Large intestine (tissue), 12 donors: ENCODE measurements around the gene CAMLG. TPM values are rescaled to one million over a fixed set of nuclear protein-coding genes. Genes with fewer than 3 reads are reported as not detected.
"Not testable (repeated sequence)": the region's sequence is repeated elsewhere in the genome, so short reads cannot be mapped to it uniquely, and the experiment has no call there.

Source experiments
- DNase-seq, 2 donors: peaks; one replicate each; pipeline versions ENCODE4 v3.0.0 to v3.0.0-alpha.2; 2013
- H3K27ac ChIP-seq: one replicate; pipeline ENCODE4 v1.5.1; 2013; ENCODE audit warnings: low read length
- H3K27me3 ChIP-seq: 2 replicates; pipeline ENCODE4 v1.6.1; 2013; ENCODE audit warnings: low read length; ENCODE audit not compliant: control insufficient read depth, insufficient read depth
- H3K36me3 ChIP-seq: 2 replicates; pipeline ENCODE4 v1.6.1; 2013; ENCODE audit warnings: low read length; ENCODE audit not compliant: control insufficient read depth, insufficient read depth
- H3K4me1 ChIP-seq: one replicate; pipeline ENCODE4 v1.6.1; 2013; ENCODE audit warnings: low read length; ENCODE audit not compliant: control insufficient read depth, insufficient read depth
- H3K4me3 ChIP-seq: one replicate; pipeline ENCODE4 v1.5.1; 2013; ENCODE audit warnings: low read length
- H3K9me3 ChIP-seq: one replicate; pipeline ENCODE4 v1.6.1; 2013; ENCODE audit warnings: mild to moderate bottlenecking, low read depth, low read length, moderate library complexity; ENCODE audit not compliant: control insufficient read depth
- WGBS: methylation state at CpG from one replicate; pipeline ENCODE4 v1.1.5; 2013; ENCODE audit warnings: low lambda C conversion rate; ENCODE audit not compliant: insufficient coverage; 5-methylcytosine and 5-hydroxymethylcytosine counted together
- long read RNA-seq, 11 donors: transcript quantifications; one replicate each; lab custom pipeline, GENCODE V29; 2026
- polyA plus RNA-seq: library from polyadenylated mRNA; unstranded; fragments of 120-200 nt; gene quantifications from one replicate; pipeline ENCODE4 v1.2.1, GENCODE V29; 2013

The CAMLG gene
- 48.2 TPM for polyA plus RNA-seq
- long read RNA-seq, donor 1, transcript CAMLG-202 (3 exons, 895 nt) = minor isoform, 5 of 32 reads
- long read RNA-seq, donor 1, transcript CAMLG-201 (4 exons, 2,221 nt) = major isoform, 21 of 32 reads
- long read RNA-seq, donor 1, partial matches to known transcripts = 6 of 32 reads
- long read RNA-seq, donor 1, other reads (novel, unspliced or antisense) = 0 of 32 reads
- long read RNA-seq, donor 2, transcript CAMLG-201 (4 exons, 2,221 nt) = major isoform, 27 of 51 reads
- long read RNA-seq, donor 2, transcript CAMLG-202 (3 exons, 895 nt) = minor isoform, 6 of 51 reads
- long read RNA-seq, donor 2, partial matches to known transcripts = 18 of 51 reads
- long read RNA-seq, donor 2, other reads (novel, unspliced or antisense) = 0 of 51 reads
- long read RNA-seq, donor 3, transcript CAMLG-202 (3 exons, 895 nt) = minor isoform, 10 of 90 reads
- long read RNA-seq, donor 3, transcript CAMLG-201 (4 exons, 2,221 nt) = major isoform, 28 of 90 reads
- long read RNA-seq, donor 3, partial matches to known transcripts = 45 of 90 reads
- long read RNA-seq, donor 3, other reads (novel, unspliced or antisense) = 7 of 90 reads
- long read RNA-seq, donor 4, partial matches to known transcripts = 0 of 2 reads
- long read RNA-seq, donor 4, other reads (novel, unspliced or antisense) = 0 of 2 reads
- long read RNA-seq, donor 5, transcript CAMLG-201 (4 exons, 2,221 nt) = major isoform, 10 of 23 reads
- long read RNA-seq, donor 5, partial matches to known transcripts = 10 of 23 reads
- long read RNA-seq, donor 5, other reads (novel, unspliced or antisense) = 0 of 23 reads
- long read RNA-seq, donor 6, transcript CAMLG-201 (4 exons, 2,221 nt) = major isoform, 23 of 45 reads
- long read RNA-seq, donor 6, partial matches to known transcripts = 12 of 45 reads
- long read RNA-seq, donor 6, other reads (novel, unspliced or antisense) = 6 of 45 reads
- long read RNA-seq, donor 7, transcript CAMLG-202 (3 exons, 895 nt) = major isoform, 9 of 18 reads
- long read RNA-seq, donor 7, transcript CAMLG-201 (4 exons, 2,221 nt) = major isoform, 9 of 18 reads
- long read RNA-seq, donor 7, partial matches to known transcripts = 0 of 18 reads
- long read RNA-seq, donor 7, other reads (novel, unspliced or antisense) = 0 of 18 reads
- long read RNA-seq, donor 8, transcript CAMLG-202 (3 exons, 895 nt) = minor isoform, 10 of 69 reads
- long read RNA-seq, donor 8, transcript CAMLG-201 (4 exons, 2,221 nt) = major isoform, 24 of 69 reads
- long read RNA-seq, donor 8, partial matches to known transcripts = 27 of 69 reads
- long read RNA-seq, donor 8, other reads (novel, unspliced or antisense) = 8 of 69 reads
- long read RNA-seq, donor 9, transcript CAMLG-201 (4 exons, 2,221 nt) = major isoform, 13 of 46 reads
- long read RNA-seq, donor 9, transcript CAMLG-202 (3 exons, 895 nt) = minor isoform, 6 of 46 reads
- long read RNA-seq, donor 9, partial matches to known transcripts = 20 of 46 reads
- long read RNA-seq, donor 9, other reads (novel, unspliced or antisense) = 7 of 46 reads
- long read RNA-seq, donor 10, transcript CAMLG-201 (4 exons, 2,221 nt) = major isoform, 22 of 49 reads
- long read RNA-seq, donor 10, transcript CAMLG-202 (3 exons, 895 nt) = minor isoform, 11 of 49 reads
- long read RNA-seq, donor 10, partial matches to known transcripts = 8 of 49 reads
- long read RNA-seq, donor 10, other reads (novel, unspliced or antisense) = 8 of 49 reads
- long read RNA-seq, donor 11, transcript CAMLG-201 (4 exons, 2,221 nt) = major isoform, 24 of 43 reads
- long read RNA-seq, donor 11, partial matches to known transcripts = 9 of 43 reads
- long read RNA-seq, donor 11, other reads (novel, unspliced or antisense) = 8 of 43 reads

DNA sequence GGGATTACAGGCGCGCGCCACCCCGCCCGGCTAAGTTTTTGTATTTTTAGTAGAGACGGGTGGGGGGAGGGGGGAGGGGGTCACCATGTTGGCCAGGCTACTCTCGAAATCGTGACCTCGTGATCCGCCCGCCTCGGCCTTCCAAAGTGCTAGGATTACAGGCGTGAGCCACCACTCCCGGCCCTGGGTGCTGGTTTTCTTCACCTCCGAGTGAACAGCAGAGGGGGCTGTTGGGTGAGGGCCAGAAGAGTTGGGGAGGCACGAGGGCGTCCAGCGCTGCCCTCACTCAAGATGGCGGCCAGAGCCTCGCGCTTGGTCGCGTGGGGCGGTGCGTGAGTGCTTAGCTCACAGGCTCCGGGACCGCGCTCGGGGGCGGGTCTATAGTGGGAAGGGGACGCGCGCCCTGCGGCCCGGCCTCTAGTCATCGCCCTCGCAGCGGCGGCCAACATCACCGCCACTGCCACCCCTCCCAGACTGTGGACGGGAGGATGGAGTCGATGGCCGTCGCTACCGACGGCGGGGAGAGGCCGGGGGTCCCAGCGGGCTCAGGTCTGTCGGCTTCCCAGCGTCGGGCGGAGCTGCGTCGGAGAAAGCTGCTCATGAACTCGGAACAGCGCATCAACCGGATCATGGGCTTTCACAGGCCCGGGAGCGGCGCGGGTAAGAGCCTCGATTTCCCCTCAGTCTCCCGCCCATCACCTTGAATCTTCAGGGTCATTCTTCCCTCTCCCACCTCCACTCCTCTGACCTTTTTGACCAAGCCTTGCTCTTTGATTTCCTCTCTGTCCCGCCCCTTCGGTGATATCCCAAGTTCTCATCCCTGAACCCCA lies at the start of gene CAMLG:
Gene CAMLG, plus strand, starts transcription at position 416 of the 830 bp plus-strand sequence. Its CDS starts 73 bp downstream, at position 489.
- peak within 1 kb of the TSS; percentile 95 for H3K27ac ChIP-seq
- no peaks in the 10 kb centered on the region for H3K27me3 ChIP-seq
- no CpG with 5 or more reads among the region's 66 CpGs for WGBS
- peaks cover 13% of the 10 kb centered on the region for H3K36me3 ChIP-seq
- peak within 1 kb of the TSS; percentile 98 for H3K4me3 ChIP-seq
- DNase-seq = peak; percentile 99
- peaks cover 16% of the 10 kb centered on the region for H3K4me1 ChIP-seq
- peaks cover 2% of the 10 kb centered on the region for H3K9me3 ChIP-seq

- peaks cover 67% of the 10 kb centered on the region for H3K36me3 ChIP-seq
These were observed 48.2 kb upstream of the CAMLG start for GRCh38 chr5:134690144-134690543.

GRCh38 chr5:134692722-134693121 lies 45.6 kb upstream of the CAMLG start:
- no peak overlapping the region for H3K27ac ChIP-seq
- DNase-seq = no peak
- no peaks in the 10 kb centered on the region for H3K27me3 ChIP-seq
- H3K4me3 ChIP-seq = no peak overlapping the region
- H3K4me1 ChIP-seq = no peaks in the 10 kb centered on the region
- no peaks in the 10 kb centered on the region for H3K9me3 ChIP-seq
- peaks cover 63% of the 10 kb centered on the region for H3K36me3 ChIP-seq

More at GRCh38 chr5:134690144-134690543, 48.2 kb upstream of the CAMLG start:
- no CpG with 5 or more reads among the region's 8 CpGs for WGBS
- H3K4me3 ChIP-seq, H3K27ac ChIP-seq, H3K4me1 ChIP-seq, DNase-seq, H3K27me3 ChIP-seq, H3K9me3 ChIP-seq: not testable (repeated sequence)

DNA sequence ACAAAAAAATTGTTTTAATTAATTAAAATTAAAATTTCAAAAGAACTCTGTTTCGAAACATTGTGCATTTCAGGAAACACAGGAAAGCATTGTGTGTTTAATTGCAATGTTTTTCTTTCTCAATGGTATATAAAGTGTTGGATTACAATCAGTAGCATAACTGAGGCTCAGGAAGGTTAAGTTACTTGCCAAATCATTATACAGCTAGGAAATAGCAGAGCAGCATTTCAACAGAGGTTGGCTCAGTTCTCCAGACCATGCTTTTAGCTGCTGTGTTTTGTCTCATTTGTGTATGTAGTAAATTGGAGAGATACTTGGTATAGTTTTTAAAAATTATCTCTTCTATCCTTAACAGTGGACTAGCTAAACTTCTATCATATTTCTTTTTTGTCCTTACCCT lies 30.0 kb upstream of the CAMLG start:
- Histone ChIP-seq H3K27me3 (no peaks in the 10 kb centered on the region), H3K4me3 (no peak overlapping the region), H3K27ac (no peak overlapping the region), H3K4me1 (no peaks in the 10 kb centered on the region), H3K36me3 (peaks cover 73% of the 10 kb centered on the region), H3K9me3 (no peaks in the 10 kb centered on the region)
- no peak for DNase-seq
- 100% methylated on average over 1 of the region's 1 CpG for WGBS

DNA sequence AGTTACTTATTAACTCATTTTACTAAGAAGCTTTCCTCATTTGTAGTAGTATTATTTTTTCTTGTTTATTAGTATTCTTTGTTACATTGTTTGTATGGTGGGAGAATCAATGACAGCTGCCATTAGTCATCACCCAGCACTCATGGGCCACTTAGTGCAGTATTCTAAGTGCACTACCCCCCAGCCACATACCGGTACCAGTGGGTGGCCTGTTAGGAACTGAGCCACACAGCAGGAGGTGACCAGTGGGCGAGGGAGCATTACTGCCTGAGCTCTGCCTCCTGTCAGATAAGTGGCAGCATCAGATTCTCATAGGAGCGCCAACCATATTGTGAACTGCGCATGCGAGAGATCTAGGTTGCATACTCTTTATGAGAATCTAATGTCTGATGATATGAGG lies 24.2 kb upstream of the CAMLG start:
- H3K27me3 ChIP-seq = no peaks in the 10 kb centered on the region
- peaks cover 69% of the 10 kb centered on the region for H3K36me3 ChIP-seq
- no peak for DNase-seq
- H3K27ac ChIP-seq = no peak overlapping the region
- WGBS = no CpG with 5 or more reads among the region's 5 CpGs
- H3K4me3 ChIP-seq = no peak overlapping the region
- H3K4me1 ChIP-seq = no peaks in the 10 kb centered on the region
- no peaks in the 10 kb centered on the region for H3K9me3 ChIP-seq

DNA sequence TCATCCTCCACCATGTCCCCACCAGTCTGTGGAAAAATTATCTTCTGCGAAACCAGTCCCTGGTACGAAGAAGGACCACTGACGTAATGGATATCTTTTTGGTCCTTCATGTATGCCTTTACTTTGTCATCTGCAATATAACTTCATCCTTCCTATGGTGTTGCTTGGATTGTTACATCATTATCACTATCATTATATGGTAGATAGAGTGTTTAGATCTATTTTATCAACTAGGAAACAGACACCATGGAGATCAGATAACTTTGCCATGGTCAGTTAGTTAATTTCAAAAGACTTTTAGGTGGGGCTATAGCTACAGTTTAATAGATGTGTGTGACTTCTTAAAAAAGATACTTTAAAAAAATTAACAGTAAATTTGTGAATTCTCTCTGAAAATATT lies 23.8 kb upstream of the CAMLG start:
- Histone ChIP-seq H3K9me3 (no peaks in the 10 kb centered on the region), H3K36me3 (peaks cover 74% of the 10 kb centered on the region), H3K4me1 (no peaks in the 10 kb centered on the region), H3K27ac (no peak overlapping the region), H3K4me3 (no peak overlapping the region), H3K27me3 (no peaks in the 10 kb centered on the region)
- DNase-seq = no peak
- 94% methylated on average over 3 of the region's 3 CpGs for WGBS

DNA sequence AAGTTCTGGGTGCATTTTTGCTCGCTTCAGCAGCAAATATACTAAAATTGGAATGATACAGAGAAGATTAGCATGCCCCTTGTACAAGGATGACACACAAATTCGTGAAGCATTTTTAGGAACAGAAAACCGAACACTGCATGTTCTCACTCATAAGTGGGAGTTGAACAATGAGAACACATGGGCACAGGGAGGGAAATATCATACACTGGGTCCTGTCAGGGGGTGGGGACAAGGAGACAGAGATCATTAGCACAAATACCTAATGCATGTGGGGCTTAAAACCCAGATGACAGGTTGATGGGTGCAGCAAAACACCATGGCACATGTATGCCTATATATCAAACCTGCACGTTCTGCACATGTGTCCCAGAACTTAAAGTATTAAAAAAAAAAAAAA lies 22.9 kb upstream of the CAMLG start:
- H3K4me1 ChIP-seq, H3K4me3 ChIP-seq, DNase-seq, H3K9me3 ChIP-seq, H3K27me3 ChIP-seq, H3K27ac ChIP-seq: not testable (repeated sequence)
- peaks cover 68% of the 10 kb centered on the region for H3K36me3 ChIP-seq
- 100% methylated on average over 3 of the region's 4 CpGs for WGBS

DNA sequence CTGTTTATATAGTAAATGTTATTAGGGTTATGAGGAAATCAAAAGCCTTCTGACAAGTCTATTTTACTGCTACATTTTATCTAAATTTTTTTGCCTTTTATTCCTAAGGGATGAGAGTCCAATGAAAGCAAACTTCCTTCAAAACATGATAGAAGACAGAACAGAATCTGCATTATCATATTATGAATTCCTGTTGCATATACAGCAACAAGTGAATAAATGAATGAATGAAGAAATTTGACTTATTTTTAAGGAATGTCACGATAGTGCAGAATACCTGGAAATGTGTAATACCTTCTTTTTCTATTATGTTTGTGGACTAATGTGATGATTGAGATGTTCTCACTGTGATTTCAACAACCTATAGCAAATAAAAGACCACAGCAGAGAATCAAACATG lies 13.5 kb upstream of the CAMLG start:
- H3K4me3 ChIP-seq = no peak overlapping the region
- no peak overlapping the region for H3K27ac ChIP-seq
- H3K36me3 ChIP-seq = peaks cover 32% of the 10 kb centered on the region
- H3K4me1 ChIP-seq = no peaks in the 10 kb centered on the region
- no CpG with 5 or more reads among the region's 1 CpG for WGBS
- H3K27me3 ChIP-seq = no peaks in the 10 kb centered on the region
- no peaks in the 10 kb centered on the region for H3K9me3 ChIP-seq
- DNase-seq = no peak

- no peaks in the 10 kb centered on the region for H3K36me3 ChIP-seq
- no CpG with 5 or more reads among the region's 3 CpGs for WGBS
- no peak for DNase-seq
- peaks cover 7% of the 10 kb centered on the region for H3K4me1 ChIP-seq
- no peak overlapping the region for H3K27ac ChIP-seq
- no peaks in the 10 kb centered on the region for H3K9me3 ChIP-seq
- no peaks in the 10 kb centered on the region for H3K27me3 ChIP-seq
- no peak overlapping the region for H3K4me3 ChIP-seq
These were observed 5.5 kb upstream of the CAMLG start for GRCh38 chr5:134732819-134733218.
